SK-N-SH (cell line): ENCODE measurements around the gene CEP78. TPM values are rescaled to one million over a fixed set of nuclear protein-coding genes. Genes with fewer than 3 reads are reported as not detected.

Experiments
- CTCF ChIA-PET: fragments of 300-600, 350-600 bp; formaldehyde crosslinking; extraction: SDS; loops from one replicate; lab custom pipeline; 2021; lab: Yijun Ruan, JAX
- POLR2A ChIA-PET: fragments of 350-600 bp; sonication (Branson Sonifier 250); formaldehyde crosslinking; extraction: SDS; loops from one replicate; lab custom pipeline; 2020; ENCODE audit warnings: antibody characterized with exemption, inconsistent platforms; lab: Yijun Ruan, JAX
- DNase-seq: peaks from one replicate; pipeline ENCODE4 v3.0.0; 2012
- H2AFZ ChIP-seq: fragments of 200-600 bp; sonication (generic); 2 replicates; pipeline ENCODE4 v1.8.1; 2016; ENCODE audit warnings: antibody characterized with exemption, mild to moderate bottlenecking, low read depth
- H3F3A ChIP-seq: fragments of 200-600 bp; sonication (generic); replicated peaks from 2 replicates; pipeline ENCODE3; 2016; ENCODE audit warnings: antibody characterized with exemption, mild to moderate bottlenecking; ENCODE audit not compliant: insufficient read depth
- H3K27ac ChIP-seq, 2 experiments: fragments of 200-500 bp in 1 of 2; fragments of 200-600 bp in 1 of 2; sonication (Bioruptor generic) in 1 of 2; sonication (generic), shearing (Covaris generic) in 1 of 2; 2 replicates each; pipeline versions ENCODE4 v1.5.1 to v1.6.1; 2014 to 2016; ENCODE audit warnings: low read depth in 2 of 2, inconsistent platforms in 1 of 2, low read length in 1 of 2, mild to moderate bottlenecking in 1 of 2, mixed read lengths in 1 of 2
- H3K27me3 ChIP-seq: fragments of 200-600 bp; sonication (generic), shearing (Covaris generic); 2 replicates; pipeline ENCODE4 v1.6.1; 2016; ENCODE audit warnings: mixed run types; ENCODE audit not compliant: insufficient read depth
- H3K36me3 ChIP-seq, 2 experiments: fragments of 200-500 bp in 1 of 2; fragments of 200-600 bp in 1 of 2; sonication (Bioruptor generic) in 1 of 2; sonication (generic) in 1 of 2; replicated peaks in 1 of 2; 2 replicates each; pipeline versions ENCODE3 to v1.5.1; 2014 to 2016; ENCODE audit warnings: low read length in 1 of 2, mild to moderate bottlenecking in 1 of 2; ENCODE audit not compliant: insufficient read depth in 2 of 2, control insufficient read depth in 1 of 2
- H3K4me1 ChIP-seq, 2 experiments: fragments of 200-500 bp in 1 of 2; fragments of 200-600 bp in 1 of 2; sonication (Bioruptor generic) in 1 of 2; sonication (generic), shearing (Covaris generic) in 1 of 2; 2 replicates each; pipeline versions ENCODE4 v1.5.1 to v1.6.1; 2014 to 2016; ENCODE audit warnings: low read depth in 1 of 2, low read length in 1 of 2, mixed run types in 1 of 2; ENCODE audit not compliant: insufficient read depth in 2 of 2, control insufficient read depth in 1 of 2
- H3K4me2 ChIP-seq: fragments of 200-600 bp; sonication (generic), shearing (Covaris generic); 2 replicates; pipeline ENCODE4 v1.6.1; 2017; ENCODE audit warnings: mixed run types
- H3K4me3 ChIP-seq, 2 experiments: fragments of 200-500 bp in 1 of 2; fragments of 200-600 bp in 1 of 2; sonication (Bioruptor generic) in 1 of 2; sonication (generic), shearing (Covaris generic) in 1 of 2; 2 replicates each; pipeline versions ENCODE4 v1.5.1 to v1.8.1; 2014 to 2016; ENCODE audit warnings: low read depth in 2 of 2, inconsistent platforms in 1 of 2, low read length in 1 of 2, mild to moderate bottlenecking in 1 of 2, mixed read lengths in 1 of 2, moderate library complexity in 1 of 2
- H3K79me2 ChIP-seq: fragments of 200-600 bp; sonication (generic); 2 replicates; pipeline ENCODE4 v1.8.1; 2017; ENCODE audit warnings: mild to moderate bottlenecking; ENCODE audit not compliant: insufficient read depth
- H3K9ac ChIP-seq: fragments of 200-600 bp; sonication (generic); 2 replicates; pipeline ENCODE4 v1.6.1; 2017; ENCODE audit warnings: mixed run types
- H3K9me2 ChIP-seq: fragments of 200-600 bp; sonication (generic); 2 replicates; pipeline ENCODE4 v1.6.1; 2017; ENCODE audit warnings: mixed run types
- H3K9me3 ChIP-seq: fragments of 200-600 bp; sonication (generic); 2 replicates; pipeline ENCODE4 v1.6.1; 2017; ENCODE audit warnings: mixed run types, mild to moderate bottlenecking, moderate library complexity
- H4K20me1 ChIP-seq: fragments of 200-600 bp; sonication (generic); 2 replicates; pipeline ENCODE4 v1.6.1; 2017; ENCODE audit warnings: mild to moderate bottlenecking, mixed run types; ENCODE audit not compliant: insufficient read depth
- CHD2 ChIP-seq: fragments of 150-350 bp; IDR thresholded peaks from 2 replicates; pipeline ENCODE4 v1.6.1; 2018; ENCODE audit warnings: low read length; ENCODE audit not compliant: partially characterized antibody
- ELF1 ChIP-seq: IDR thresholded peaks from 2 replicates; pipeline ENCODE4 v1.4.0; 2012
- EP300 ChIP-seq, 2 experiments: IDR thresholded peaks; 2 replicates each; pipeline versions ENCODE4 v1.4.0 to v1.6.1; 2012; ENCODE audit warnings: borderline replicate concordance in 1 of 2, low read depth in 1 of 2, low read length in 1 of 2
- FOXJ3 ChIP-seq: sonication (generic); formaldehyde crosslinking; IDR thresholded peaks from 2 replicates; pipeline ENCODE4 v1.5.1; 2020; ENCODE audit warnings: mild to moderate bottlenecking, missing genetic modification reagents
- GABPA ChIP-seq: IDR thresholded peaks from 2 replicates; pipeline ENCODE4 v1.4.0; 2012; ENCODE audit warnings: low read depth, mild to moderate bottlenecking
- JUND ChIP-seq: IDR thresholded peaks from 2 replicates; pipeline ENCODE4 v1.4.0; 2012
- MAX ChIP-seq: IDR thresholded peaks from 2 replicates; pipeline ENCODE4 v1.4.0; 2012; ENCODE audit warnings: low read depth
- MEF2A ChIP-seq: IDR thresholded peaks from 2 replicates; pipeline ENCODE4 v1.4.0; 2012; ENCODE audit warnings: low read depth, borderline replicate concordance
- MXI1 ChIP-seq: IDR thresholded peaks from 2 replicates; pipeline ENCODE4 v1.6.1; 2012; ENCODE audit warnings: mild to moderate bottlenecking, low read depth, low read length, improper control_type of control experiment
- NFIC ChIP-seq: IDR thresholded peaks from 2 replicates; pipeline ENCODE4 v1.4.0; 2012; ENCODE audit warnings: borderline replicate concordance
- NRF1 ChIP-seq: IDR thresholded peaks from 2 replicates; pipeline ENCODE4 v1.6.1; 2012; ENCODE audit warnings: low read depth, mild to moderate bottlenecking, low read length
- POLR2AphosphoS5 ChIP-seq: IDR thresholded peaks from 2 replicates; pipeline ENCODE4 v1.6.1; 2012; ENCODE audit warnings: low read depth, low read length
- RFX5 ChIP-seq: IDR thresholded peaks from 2 replicates; pipeline ENCODE4 v1.6.1; 2012; ENCODE audit warnings: mild to moderate bottlenecking, improper control_type of control experiment, low read length
- SIN3A ChIP-seq: IDR thresholded peaks from 2 replicates; pipeline ENCODE4 v1.6.1; 2012; ENCODE audit warnings: low read depth, mild to moderate bottlenecking, low read length, moderate library complexity, borderline replicate concordance
- SMC3 ChIP-seq: IDR thresholded peaks from 2 replicates; pipeline ENCODE4 v1.6.1; 2012; ENCODE audit warnings: low read depth, low read length, improper control_type of control experiment
- TAF1 ChIP-seq: IDR thresholded peaks from 2 replicates; pipeline ENCODE4 v1.6.1; 2012; ENCODE audit warnings: low read depth, mild to moderate bottlenecking, low read length, moderate library complexity, borderline replicate concordance
- USF1 ChIP-seq: IDR thresholded peaks from 2 replicates; pipeline ENCODE4 v1.4.0; 2012; ENCODE audit warnings: low read depth, borderline replicate concordance
- USF2 ChIP-seq: fragments of 150-350 bp; IDR thresholded peaks from 2 replicates; pipeline ENCODE4 v1.6.1; 2017; ENCODE audit warnings: antibody characterized with exemption, low read length, low read depth, borderline replicate concordance
- ZBTB33 ChIP-seq: IDR thresholded peaks from 2 replicates; pipeline ENCODE4 v1.4.0; 2012; ENCODE audit warnings: low read depth, borderline replicate concordance
- WGBS: methylation state at CpG from one replicate; pipeline ENCODE4 v1.1.6; 2017; ENCODE audit warnings: low lambda C conversion rate; 5-methylcytosine and 5-hydroxymethylcytosine counted together
- polyA plus RNA-seq, 3 experiments: library from polyadenylated mRNA; depleted of rRNA; stranded (reverse); fragments of >200 nt; gene quantifications; 2 replicates each; pipeline ENCODE4 v1.2.3, GENCODE V29; 2012

CEP78 gene
- polyA plus RNA-seq, 1 of the 3 experiments (the other 2 are of a cell fraction), result 6.2 TPM

GRCh38 chr9:78286946-78287388 is 51.1 kb downstream of the CEP78 start:
- POLR2A ChIA-PET, result no interaction called here
- H3K4me1 ChIP-seq, result peaks cover 0 to 5% of the 10 kb centered on the region in 2 experiments; a peak in 1 of 4 replicates
- H2AFZ ChIP-seq, result no peak overlapping the region
- H3K4me2 ChIP-seq, result no peak overlapping the region
- H3K9ac ChIP-seq, result no peak overlapping the region
- no peaks in the 10 kb centered on the region for H3K27me3 ChIP-seq
- no peaks in the 10 kb centered on the region for H3K79me2 ChIP-seq
- H3K9me2 ChIP-seq, result no peaks in the 10 kb centered on the region
- H3K9me3 ChIP-seq, result no peaks in the 10 kb centered on the region
- H3K27ac ChIP-seq, result no peak overlapping the region
- DNase-seq, result no peak
- 97% methylated on average over 6 of the region's 6 CpGs for WGBS
- H4K20me1 ChIP-seq, result no peaks in the 10 kb centered on the region
- H3F3A ChIP-seq, result no peaks in the 10 kb centered on the region
- H3K36me3 ChIP-seq, result no peaks in the 10 kb centered on the region
- TF ChIP-seq TAF1 (no peak), MAX (no peak), NFIC (no peak), CHD2 (no peak), GABPA (no peak), SIN3A (no peak), SMC3 (no peak), RFX5 (no peak), JUND (no peak), MXI1 (no peak), FOXJ3 (CRISPR knock-in tag) (no peak), MEF2A (no peak), NRF1 (no peak), USF1 (no peak), ZBTB33 (no peak), EP300 (IDR thresholded peaks at IDR 0.05; ENCODE audit: borderline replicate concordance in 1 of 2, low read depth in 1 of 2, low read length in 1 of 2) (no peak), POLR2AphosphoS5 (no peak), USF2 (no peak), ELF1 (no peak)
- H3K4me3 ChIP-seq, result no peak overlapping the region
- CTCF ChIA-PET, result interaction anchor here (1.3 kb wide), 1 partner anchor 11 kb away, joined by 3 read pairs; no protein-coding TSS in a partner anchor
